Measurements from ENCODE around the gene CDH19. TPM values are rescaled to one million over a fixed set of nuclear protein-coding genes. Genes with fewer than 3 reads are reported as not detected.

Gene CDH19
- total RNA-seq, 1 donor = not detected

- DNase-seq (ENCODE audit: low read depth) = no peak
- no peak overlapping the region for H3K4me3 ChIP-seq (ENCODE audit: low read depth, low read length)
- no peak for TF ChIP-seq CTCF (IDR thresholded peaks at IDR 0.05; ENCODE audit: insufficient read depth, low read length)
Observed at GRCh38 chr18:66616523-66616983, 12.7 kb upstream of the CDH19 start.

GRCh38 chr18:66615176-66615575 lies 11.3 kb upstream of the CDH19 start:
- TF ChIP-seq CTCF (IDR thresholded peaks at IDR 0.05; ENCODE audit: insufficient read depth, low read length) = no peak
- H3K4me3 ChIP-seq (ENCODE audit: low read depth, low read length) = no peak overlapping the region
- DNase-seq (ENCODE audit: low read depth) = no peak

- no peak for TF ChIP-seq CTCF (IDR thresholded peaks at IDR 0.05; ENCODE audit: insufficient read depth, low read length)
- H3K4me3 ChIP-seq (ENCODE audit: low read depth, low read length) = no peak overlapping the region
- no peak for DNase-seq (ENCODE audit: low read depth)
Observed at GRCh38 chr18:66607632-66608031, 3.7 kb upstream of the CDH19 start.

- no peak for DNase-seq (ENCODE audit: low read depth)
- TF ChIP-seq CTCF (IDR thresholded peaks at IDR 0.05; ENCODE audit: insufficient read depth, low read length) = no peak
- no peak overlapping the region for H3K4me3 ChIP-seq (ENCODE audit: low read depth, low read length)
Observed at GRCh38 chr18:66601649-66602048, 2.2 kb downstream of the CDH19 start.

- H3K4me3 ChIP-seq (ENCODE audit: low read depth, low read length) = no peak overlapping the region
- TF ChIP-seq CTCF (IDR thresholded peaks at IDR 0.05; ENCODE audit: insufficient read depth, low read length) = no peak
- DNase-seq (ENCODE audit: low read depth) = no peak
Observed at GRCh38 chr18:66599190-66599589, 4.7 kb downstream of the CDH19 start.

GRCh38 chr18:66587430-66587829 lies 16.5 kb downstream of the CDH19 start:
- no peak overlapping the region for H3K4me3 ChIP-seq (ENCODE audit: low read depth, low read length)
- no peak for DNase-seq (ENCODE audit: low read depth)
- no peak for TF ChIP-seq CTCF (IDR thresholded peaks at IDR 0.05; ENCODE audit: insufficient read depth, low read length)

GRCh38 chr18:66582211-66582610 lies 21.7 kb downstream of the CDH19 start:
- DNase-seq (ENCODE audit: low read depth) = no peak
- no peak for TF ChIP-seq CTCF (IDR thresholded peaks at IDR 0.05; ENCODE audit: insufficient read depth, low read length)
- H3K4me3 ChIP-seq (ENCODE audit: low read depth, low read length) = no peak overlapping the region
